Neural cell (in vitro differentiated cells): ENCODE results near the gene SREBF1. TPM values are rescaled to one million over a fixed set of nuclear protein-coding genes. Genes with fewer than 3 reads are reported as not detected.

Source experiments
- H2AFZ ChIP-seq: fragments of 200-600, 300-800 bp; sonication (generic), shearing (Covaris generic); 2 replicates; pipeline ENCODE4 v1.6.0; 2014; ENCODE audit warnings: low read depth, mild to moderate bottlenecking, antibody characterized with exemption, low read length, moderate library complexity
- H3F3A ChIP-seq: fragments of 200-600 bp; shearing (Covaris generic); 2 replicates; pipeline ENCODE4 v1.6.1; 2016; ENCODE audit warnings: mild to moderate bottlenecking, moderate library complexity, mixed read lengths, antibody characterized with exemption, low read length; ENCODE audit not compliant: insufficient read depth, poor library complexity, severe bottlenecking
- H3K27ac ChIP-seq: fragments of 200-600, 300-800 bp; sonication (generic), shearing (Covaris generic); 2 replicates; pipeline ENCODE4 v1.5.1; 2014; ENCODE audit warnings: mild to moderate bottlenecking, low read length, moderate library complexity
- H3K27me3 ChIP-seq: fragments of 300-800, 200-600 bp; sonication (generic), shearing (Covaris generic); 2 replicates; pipeline ENCODE4 v1.6.0; 2014; ENCODE audit warnings: mild to moderate bottlenecking, low read depth, low read length, moderate library complexity; ENCODE audit not compliant: insufficient read depth
- H3K36me3 ChIP-seq: fragments of 300-800, 200-600 bp; sonication (generic), shearing (Covaris generic); 2 replicates; pipeline ENCODE4 v1.5.1; 2014; ENCODE audit warnings: mild to moderate bottlenecking, antibody characterized with exemption, low read length, moderate library complexity; ENCODE audit not compliant: insufficient read depth
- H3K4me2 ChIP-seq: fragments of 300-800, 200-600 bp; sonication (generic), shearing (Covaris generic); 2 replicates; pipeline ENCODE4 v1.6.0; 2014; ENCODE audit warnings: mild to moderate bottlenecking, low read length
- H3K4me3 ChIP-seq: fragments of 300-800, 200-600 bp; sonication (generic), shearing (Covaris generic); 2 replicates; pipeline ENCODE4 v1.5.1; 2014; ENCODE audit warnings: mild to moderate bottlenecking, low read length, moderate library complexity
- H3K79me2 ChIP-seq: fragments of 200-600 bp; shearing (Covaris generic); replicated peaks from 2 replicates; pipeline ENCODE4 v1.6.0; 2014; ENCODE audit warnings: mild to moderate bottlenecking, low read length, moderate library complexity; ENCODE audit not compliant: insufficient read depth
- H3K9ac ChIP-seq: fragments of 300-800, 200-600 bp; sonication (generic), shearing (Covaris generic); 2 replicates; pipeline ENCODE4 v1.6.1; 2016; ENCODE audit warnings: mild to moderate bottlenecking, low read length, mixed read lengths
- H3K9me2 ChIP-seq: fragments of 200-600 bp; shearing (Covaris generic); 2 replicates; pipeline ENCODE4 v1.6.1; 2016; ENCODE audit warnings: mild to moderate bottlenecking, low read length, mixed read lengths; ENCODE audit not compliant: insufficient read depth
- H3K9me3 ChIP-seq: fragments of 200-600, 300-800 bp; sonication (generic), shearing (Covaris generic); 2 replicates; pipeline ENCODE4 v1.6.1; 2016; ENCODE audit warnings: mild to moderate bottlenecking, mixed run types, low read length, moderate library complexity, mixed read lengths
- H4K20me1 ChIP-seq: fragments of 200-600 bp; shearing (Covaris generic); 2 replicates; pipeline ENCODE4 v1.6.1; 2016; ENCODE audit warnings: mild to moderate bottlenecking, mixed run types; ENCODE audit not compliant: insufficient read depth
- CTCF ChIP-seq: fragments of 450-650 bp; IDR thresholded peaks from 2 replicates; pipeline ENCODE4 v1.5.1; 2014; ENCODE audit warnings: antibody characterized with exemption, mild to moderate bottlenecking, moderate library complexity; ENCODE audit not compliant: poor library complexity, severe bottlenecking
- EP300 ChIP-seq: fragments of 450-650 bp; conservative IDR thresholded peaks from 2 replicates; pipeline ENCODE4 v1.6.1; 2014; ENCODE audit warnings: antibody characterized with exemption, mild to moderate bottlenecking, moderate library complexity; ENCODE audit not compliant: poor library complexity, severe bottlenecking
- EZH2 ChIP-seq: fragments of 200-600, 300-800 bp; shearing (Covaris generic), sonication (generic); IDR thresholded peaks from 2 replicates; pipeline ENCODE4 v1.6.1; 2014; ENCODE audit warnings: antibody characterized with exemption, low read length, borderline replicate concordance, mild to moderate bottlenecking; ENCODE audit not compliant: insufficient read depth, poor library complexity, severe bottlenecking
- MXI1 ChIP-seq: fragments of 450-650 bp; conservative IDR thresholded peaks from 2 replicates; pipeline ENCODE4 v1.6.1; 2014; ENCODE audit warnings: antibody characterized with exemption, mild to moderate bottlenecking; ENCODE audit not compliant: poor library complexity, severe bottlenecking
- POLR2AphosphoS5 ChIP-seq: IDR thresholded peaks from 2 replicates; pipeline ENCODE4 v1.6.1; 2012
- RAD21 ChIP-seq: fragments of 450-650 bp; conservative IDR thresholded peaks from 2 replicates; pipeline ENCODE4 v1.6.1; 2014; ENCODE audit warnings: antibody characterized with exemption, mild to moderate bottlenecking, moderate library complexity
- SMC3 ChIP-seq: fragments of 450-650 bp; conservative IDR thresholded peaks from 2 replicates; pipeline ENCODE4 v1.6.1; 2014; ENCODE audit warnings: antibody characterized with exemption, mild to moderate bottlenecking, moderate library complexity; ENCODE audit not compliant: poor library complexity
- TAF1 ChIP-seq: IDR thresholded peaks from 2 replicates; pipeline ENCODE4 v1.6.1; 2012; ENCODE audit warnings: low read depth
- polyA plus RNA-seq: library from polyadenylated mRNA; depleted of rRNA; stranded (reverse); fragments of >200 nt; gene quantifications from 2 replicates; pipeline ENCODE4 v1.2.3, GENCODE V29; 2014
- TF ChIP-seq, protein P1 (sequence below): IDR thresholded peaks from 2 replicates; pipeline ENCODE4 v1.6.1; 2012; ENCODE audit warnings: borderline replicate concordance

Gene SREBF1
- polyA plus RNA-seq, 1 donor from 2014 or later: 22.5 TPM

DNA sequence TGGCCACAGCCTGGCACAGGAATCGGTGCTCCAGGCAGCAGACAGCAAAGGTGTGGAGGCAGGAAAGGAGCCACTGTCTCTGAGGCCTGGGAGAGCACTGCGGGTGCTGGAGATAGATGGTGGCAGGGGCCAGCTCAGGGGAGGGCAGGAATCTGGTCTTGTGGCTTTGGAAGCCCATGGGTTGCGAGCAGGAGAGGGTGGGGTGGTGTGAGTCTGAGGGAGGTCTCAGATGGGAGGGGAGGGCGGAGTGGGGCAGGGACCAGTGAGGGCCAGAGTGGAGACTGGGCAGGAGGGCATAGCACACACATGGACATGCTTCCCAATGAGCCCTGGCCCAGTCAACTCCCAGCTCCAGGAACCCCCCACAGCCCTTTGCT is 70.1 kb downstream of the SREBF1 start:
- Histone ChIP-seq H3K27ac (peak overlapping the region; percentile 49), H3K9me2 (no peaks in the 10 kb centered on the region), H2AFZ (no peak overlapping the region), H3K27me3 (no peaks in the 10 kb centered on the region), H3K36me3 (peaks cover 9% of the 10 kb centered on the region), H3K9ac (peak overlapping the region; percentile 45), H4K20me1 (peaks cover 5% of the 10 kb centered on the region), H3K9me3 (no peaks in the 10 kb centered on the region), H3K4me2 (no peak overlapping the region), H3K4me3 (peak overlapping the region; percentile 37), H3K79me2 (peaks cover 72% of the 10 kb centered on the region), H3F3A (no peaks in the 10 kb centered on the region)
- TF ChIP-seq, protein P1, sequence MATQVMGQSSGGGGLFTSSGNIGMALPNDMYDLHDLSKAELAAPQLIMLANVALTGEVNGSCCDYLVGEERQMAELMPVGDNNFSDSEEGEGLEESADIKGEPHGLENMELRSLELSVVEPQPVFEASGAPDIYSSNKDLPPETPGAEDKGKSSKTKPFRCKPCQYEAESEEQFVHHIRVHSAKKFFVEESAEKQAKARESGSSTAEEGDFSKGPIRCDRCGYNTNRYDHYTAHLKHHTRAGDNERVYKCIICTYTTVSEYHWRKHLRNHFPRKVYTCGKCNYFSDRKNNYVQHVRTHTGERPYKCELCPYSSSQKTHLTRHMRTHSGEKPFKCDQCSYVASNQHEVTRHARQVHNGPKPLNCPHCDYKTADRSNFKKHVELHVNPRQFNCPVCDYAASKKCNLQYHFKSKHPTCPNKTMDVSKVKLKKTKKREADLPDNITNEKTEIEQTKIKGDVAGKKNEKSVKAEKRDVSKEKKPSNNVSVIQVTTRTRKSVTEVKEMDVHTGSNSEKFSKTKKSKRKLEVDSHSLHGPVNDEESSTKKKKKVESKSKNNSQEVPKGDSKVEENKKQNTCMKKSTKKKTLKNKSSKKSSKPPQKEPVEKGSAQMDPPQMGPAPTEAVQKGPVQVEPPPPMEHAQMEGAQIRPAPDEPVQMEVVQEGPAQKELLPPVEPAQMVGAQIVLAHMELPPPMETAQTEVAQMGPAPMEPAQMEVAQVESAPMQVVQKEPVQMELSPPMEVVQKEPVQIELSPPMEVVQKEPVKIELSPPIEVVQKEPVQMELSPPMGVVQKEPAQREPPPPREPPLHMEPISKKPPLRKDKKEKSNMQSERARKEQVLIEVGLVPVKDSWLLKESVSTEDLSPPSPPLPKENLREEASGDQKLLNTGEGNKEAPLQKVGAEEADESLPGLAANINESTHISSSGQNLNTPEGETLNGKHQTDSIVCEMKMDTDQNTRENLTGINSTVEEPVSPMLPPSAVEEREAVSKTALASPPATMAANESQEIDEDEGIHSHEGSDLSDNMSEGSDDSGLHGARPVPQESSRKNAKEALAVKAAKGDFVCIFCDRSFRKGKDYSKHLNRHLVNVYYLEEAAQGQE: no peak
- TF ChIP-seq SMC3: no peak
- TF ChIP-seq RAD21: no peak
- no peak for TF ChIP-seq EZH2
- TF ChIP-seq EP300: no peak
- TF ChIP-seq TAF1: no peak
- no peak for TF ChIP-seq CTCF
- no peak for TF ChIP-seq POLR2AphosphoS5
- TF ChIP-seq MXI1: no peak

GRCh38 chr17:17766077-17766743 is 70.6 kb downstream of the SREBF1 start:
- peaks cover 73% of the 10 kb centered on the region for H3K79me2 ChIP-seq
- TF ChIP-seq POLR2AphosphoS5: peak; percentile 10
- TF ChIP-seq MXI1: no peak
- TF ChIP-seq SMC3: no peak
- TF ChIP-seq CTCF: no peak
- TF ChIP-seq, protein P1: no peak
- no peak for TF ChIP-seq EZH2
- peak; percentile 15 for TF ChIP-seq EP300
- H3K9me2 ChIP-seq: no peaks in the 10 kb centered on the region
- H3F3A ChIP-seq: no peaks in the 10 kb centered on the region
- H4K20me1 ChIP-seq: peaks cover 4% of the 10 kb centered on the region
- H3K4me3 ChIP-seq: peak overlapping the region; percentile 37
- H3K9me3 ChIP-seq: no peaks in the 10 kb centered on the region
- H3K36me3 ChIP-seq: peaks cover 9% of the 10 kb centered on the region
- peak overlapping the region; percentile 49 for H3K27ac ChIP-seq
- H3K27me3 ChIP-seq: no peaks in the 10 kb centered on the region
- no peak overlapping the region for H3K4me2 ChIP-seq
- H3K9ac ChIP-seq: peak overlapping the region; percentile 45
- no peak overlapping the region for H2AFZ ChIP-seq
